HepG2 (cell line): ENCODE results near the gene SLC25A25. TPM values are rescaled to one million over a fixed set of nuclear protein-coding genes. Genes with fewer than 3 reads are reported as not detected.

ENCODE experiments used
- ATRX ChIP-seq: sonication (generic); formaldehyde crosslinking; IDR thresholded peaks from 2 replicates; pipeline ENCODE4 v1.4.0; 2020; ENCODE audit warnings: missing genetic modification reagents, borderline replicate concordance
- CCAR2 ChIP-seq: fragments of 200-400 bp; formaldehyde crosslinking; optimal IDR thresholded peaks from 2 replicates; pipeline ENCODE3; 2018; ENCODE audit warnings: low read depth, mild to moderate bottlenecking, low read length, moderate library complexity
- FOXC1 ChIP-seq: sonication (generic); formaldehyde crosslinking; IDR thresholded peaks from 2 replicates; pipeline ENCODE4 v1.8.0; 2022; ENCODE audit warnings: mild to moderate bottlenecking, missing genetic modification reagents, borderline replicate concordance
- JUND ChIP-seq: sonication (generic); formaldehyde crosslinking; IDR thresholded peaks from 2 replicates; pipeline ENCODE4 v1.8.0; 2022; ENCODE audit warnings: mild to moderate bottlenecking, missing genetic modification reagents
- KDM1A ChIP-seq: IDR thresholded peaks from 2 replicates; pipeline ENCODE4 v1.6.1; 2016; ENCODE audit warnings: missing compliant biosample characterization
- KDM4B ChIP-seq: sonication (generic); formaldehyde crosslinking; IDR thresholded peaks from 2 replicates; pipeline ENCODE4 v1.4.0; 2020; ENCODE audit warnings: missing genetic modification reagents
- NFIB ChIP-seq: sonication (generic); formaldehyde crosslinking; IDR thresholded peaks from 2 replicates; pipeline ENCODE4 v1.9.0; 2021; ENCODE audit warnings: missing genetic modification reagents, mild to moderate bottlenecking, borderline replicate concordance
- PRDM4 ChIP-seq: sonication (generic); formaldehyde crosslinking; IDR thresholded peaks from 2 replicates; pipeline ENCODE4 v1.9.0; 2021; ENCODE audit warnings: missing genetic modification reagents, borderline replicate concordance
- SOX13 ChIP-seq, 3 experiments: fragments of 450-650 bp in 1 of 3; sonication (generic) in 1 of 3; formaldehyde crosslinking in 1 of 3; IDR thresholded peaks in 2 of 3; conservative IDR thresholded peaks in 1 of 3; 2 replicates each; pipeline versions ENCODE4 v1.5.0 to v1.6.1; 2016 to 2020; ENCODE audit warnings: antibody characterized with exemption in 1 of 3, mild to moderate bottlenecking in 1 of 3, missing compliant biosample characterization in 1 of 3, missing genetic modification reagents in 1 of 3, moderate library complexity in 1 of 3
- ZFP62 ChIP-seq: sonication (generic); formaldehyde crosslinking; IDR thresholded peaks from 2 replicates; pipeline ENCODE4 v1.4.0; 2020; ENCODE audit warnings: missing genetic modification reagents
- ZNF160 ChIP-seq: sonication (generic); formaldehyde crosslinking; IDR thresholded peaks from 2 replicates; pipeline ENCODE4 v1.8.0; 2022; ENCODE audit warnings: mild to moderate bottlenecking, inconsistent platforms, missing genetic modification reagents
- ZNF274 ChIP-seq: sonication (generic); formaldehyde crosslinking; IDR thresholded peaks from 2 replicates; pipeline ENCODE4 v1.5.1; 2020; ENCODE audit warnings: mild to moderate bottlenecking, missing genetic modification reagents
- ZNF550 ChIP-seq: sonication (generic); formaldehyde crosslinking; IDR thresholded peaks from 2 replicates; pipeline ENCODE4 v1.4.0; 2020; ENCODE audit warnings: mild to moderate bottlenecking, missing genetic modification reagents, borderline replicate concordance
- ZNF552 ChIP-seq: sonication (generic); formaldehyde crosslinking; IDR thresholded peaks from 2 replicates; pipeline ENCODE4 v1.9.0; 2022; ENCODE audit warnings: missing genetic modification reagents, mild to moderate bottlenecking, borderline replicate concordance
- ZNF598 ChIP-seq: sonication (generic); formaldehyde crosslinking; IDR thresholded peaks from 2 replicates; pipeline ENCODE4 v1.5.1; 2020; ENCODE audit warnings: mild to moderate bottlenecking, missing genetic modification reagents, borderline replicate concordance
- ZNF616 ChIP-seq: sonication (generic); formaldehyde crosslinking; IDR thresholded peaks from 2 replicates; pipeline ENCODE4 v1.5.0; 2020; ENCODE audit warnings: low read depth, mild to moderate bottlenecking, missing genetic modification reagents
- polyA plus RNA-seq, 8 experiments: library from polyadenylated mRNA; depleted of rRNA in 3 of 8; stranded (reverse) in 7 of 8; unstranded in 1 of 8; fragments of >200 nt; fragmentation: Illumina TruSeq in 4 of 8; extraction: Trizol in 4 of 8; gene quantifications; 2 replicates each; pipeline versions ENCODE4 v1.2.1 to v1.2.3, GENCODE V29; 2011 to 2016; ENCODE audit warnings: low read depth in 4 of 8, missing spikeins in 1 of 8, mixed read lengths in 1 of 8; ENCODE audit not compliant: insufficient read depth in 1 of 8
- total RNA-seq, 5 experiments: library from RNA; depleted of rRNA; stranded (reverse); fragments of >200 nt; fragmentation: Illumina TruSeq; extraction: Trizol; gene quantifications; 2 replicates each; pipeline ENCODE4 v1.2.3, GENCODE V29; 2016; ENCODE audit warnings: low read depth in 1 of 5
- TF ChIP-seq, protein P1 (sequence below): sonication (generic); formaldehyde crosslinking; IDR thresholded peaks from 2 replicates; pipeline ENCODE4 v1.4.0; 2020; ENCODE audit warnings: missing genetic modification reagents, mild to moderate bottlenecking, borderline replicate concordance
- TF ChIP-seq, protein P2 (sequence below): sonication (generic); formaldehyde crosslinking; IDR thresholded peaks from 2 replicates; pipeline ENCODE4 v1.4.0; 2020; ENCODE audit warnings: missing genetic modification reagents
- TF ChIP-seq, protein P3 (sequence below): conservative IDR thresholded peaks from 2 replicates; pipeline ENCODE4 v1.6.1; 2018; ENCODE audit warnings: missing genetic modification reagents

SLC25A25 gene
- total and polyA plus RNA-seq, 2 of the 13 experiments (the other 11 are each of a cell fraction or from before 2014, with no cell fraction given): 10.5 to 24.8 TPM

- TF ChIP-seq NFIB (CRISPR knock-in tag): no peak
- TF ChIP-seq ZNF616: no peak
- no peak for TF ChIP-seq JUND (CRISPR knock-in tag)
- TF ChIP-seq ATRX (CRISPR knock-in tag): no peak
- TF ChIP-seq, protein P1, sequence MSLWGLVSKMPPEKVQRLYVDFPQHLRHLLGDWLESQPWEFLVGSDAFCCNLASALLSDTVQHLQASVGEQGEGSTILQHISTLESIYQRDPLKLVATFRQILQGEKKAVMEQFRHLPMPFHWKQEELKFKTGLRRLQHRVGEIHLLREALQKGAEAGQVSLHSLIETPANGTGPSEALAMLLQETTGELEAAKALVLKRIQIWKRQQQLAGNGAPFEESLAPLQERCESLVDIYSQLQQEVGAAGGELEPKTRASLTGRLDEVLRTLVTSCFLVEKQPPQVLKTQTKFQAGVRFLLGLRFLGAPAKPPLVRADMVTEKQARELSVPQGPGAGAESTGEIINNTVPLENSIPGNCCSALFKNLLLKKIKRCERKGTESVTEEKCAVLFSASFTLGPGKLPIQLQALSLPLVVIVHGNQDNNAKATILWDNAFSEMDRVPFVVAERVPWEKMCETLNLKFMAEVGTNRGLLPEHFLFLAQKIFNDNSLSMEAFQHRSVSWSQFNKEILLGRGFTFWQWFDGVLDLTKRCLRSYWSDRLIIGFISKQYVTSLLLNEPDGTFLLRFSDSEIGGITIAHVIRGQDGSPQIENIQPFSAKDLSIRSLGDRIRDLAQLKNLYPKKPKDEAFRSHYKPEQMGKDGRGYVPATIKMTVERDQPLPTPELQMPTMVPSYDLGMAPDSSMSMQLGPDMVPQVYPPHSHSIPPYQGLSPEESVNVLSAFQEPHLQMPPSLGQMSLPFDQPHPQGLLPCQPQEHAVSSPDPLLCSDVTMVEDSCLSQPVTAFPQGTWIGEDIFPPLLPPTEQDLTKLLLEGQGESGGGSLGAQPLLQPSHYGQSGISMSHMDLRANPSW (CRISPR knock-in tag): no peak
- TF ChIP-seq, protein P2, sequence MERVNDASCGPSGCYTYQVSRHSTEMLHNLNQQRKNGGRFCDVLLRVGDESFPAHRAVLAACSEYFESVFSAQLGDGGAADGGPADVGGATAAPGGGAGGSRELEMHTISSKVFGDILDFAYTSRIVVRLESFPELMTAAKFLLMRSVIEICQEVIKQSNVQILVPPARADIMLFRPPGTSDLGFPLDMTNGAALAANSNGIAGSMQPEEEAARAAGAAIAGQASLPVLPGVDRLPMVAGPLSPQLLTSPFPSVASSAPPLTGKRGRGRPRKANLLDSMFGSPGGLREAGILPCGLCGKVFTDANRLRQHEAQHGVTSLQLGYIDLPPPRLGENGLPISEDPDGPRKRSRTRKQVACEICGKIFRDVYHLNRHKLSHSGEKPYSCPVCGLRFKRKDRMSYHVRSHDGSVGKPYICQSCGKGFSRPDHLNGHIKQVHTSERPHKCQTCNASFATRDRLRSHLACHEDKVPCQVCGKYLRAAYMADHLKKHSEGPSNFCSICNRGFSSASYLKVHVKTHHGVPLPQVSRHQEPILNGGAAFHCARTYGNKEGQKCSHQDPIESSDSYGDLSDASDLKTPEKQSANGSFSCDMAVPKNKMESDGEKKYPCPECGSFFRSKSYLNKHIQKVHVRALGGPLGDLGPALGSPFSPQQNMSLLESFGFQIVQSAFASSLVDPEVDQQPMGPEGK (CRISPR knock-in tag): no peak
- peak; percentile 61; the same call in 1 of the 2 replicates for TF ChIP-seq FOXC1 (CRISPR knock-in tag)
- TF ChIP-seq CCAR2: no peak
- no peak for TF ChIP-seq SOX13 (IDR thresholded peaks at IDR 0.05)
- no peak for TF ChIP-seq SOX13 (CRISPR knock-in tag; conservative IDR thresholded peaks at IDR 0.05 in 1 of 2, IDR thresholded peaks at IDR 0.05 in 1 of 2)
- TF ChIP-seq, protein P3, sequence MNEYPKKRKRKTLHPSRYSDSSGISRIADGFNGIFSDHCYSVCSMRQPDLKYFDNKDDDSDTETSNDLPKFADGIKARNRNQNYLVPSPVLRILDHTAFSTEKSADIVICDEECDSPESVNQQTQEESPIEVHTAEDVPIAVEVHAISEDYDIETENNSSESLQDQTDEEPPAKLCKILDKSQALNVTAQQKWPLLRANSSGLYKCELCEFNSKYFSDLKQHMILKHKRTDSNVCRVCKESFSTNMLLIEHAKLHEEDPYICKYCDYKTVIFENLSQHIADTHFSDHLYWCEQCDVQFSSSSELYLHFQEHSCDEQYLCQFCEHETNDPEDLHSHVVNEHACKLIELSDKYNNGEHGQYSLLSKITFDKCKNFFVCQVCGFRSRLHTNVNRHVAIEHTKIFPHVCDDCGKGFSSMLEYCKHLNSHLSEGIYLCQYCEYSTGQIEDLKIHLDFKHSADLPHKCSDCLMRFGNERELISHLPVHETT (CRISPR knock-in tag): no peak
- TF ChIP-seq ZFP62 (CRISPR knock-in tag): no peak
- TF ChIP-seq ZNF598 (CRISPR knock-in tag): no peak
- TF ChIP-seq KDM1A (CRISPR knock-in tag): no peak
- 0 out of 2 replicates have a peak, but pooled peaks have one; percentile 21 for TF ChIP-seq ZNF274 (CRISPR knock-in tag)
- TF ChIP-seq ZNF552 (CRISPR knock-in tag): no peak
- no peak for TF ChIP-seq KDM4B (CRISPR knock-in tag)
- no peak for TF ChIP-seq PRDM4 (CRISPR knock-in tag)
- TF ChIP-seq ZNF550 (CRISPR knock-in tag): no peak
- TF ChIP-seq ZNF160 (CRISPR knock-in tag): 0 out of 2 replicates have a peak, but pooled peaks have one; percentile 24
These were observed 1.1 kb upstream of the SLC25A25 start, which contains the start of gene NAIF1 (continued) for GRCh38 chr9:128066713-128067644.
